Kidney (tissue), 14 donors: Measurements from ENCODE around the gene CACNG5. TPM values are rescaled to one million over a fixed set of nuclear protein-coding genes. Genes with fewer than 3 reads are reported as not detected.

Source experiments
- DNase-seq, 5 donors: peaks; one replicate each; pipeline ENCODE4 v3.0.0-alpha.2; 2013 to 2020
- FAIRE-seq: peaks from 2 replicates; lab custom pipeline; 2012; peaks lifted over from hg19 to GRCh38; lab: Jason Lieb, UNC
- H3K27ac ChIP-seq, 2 donors: one replicate each; pipeline ENCODE4 v1.7.0; 2013; ENCODE audit warnings: low read depth in 2 of 2, low read length in 2 of 2, inconsistent platforms in 1 of 2
- H3K27me3 ChIP-seq: one replicate; pipeline ENCODE4 v1.7.1; 2013; ENCODE audit warnings: low read length, inconsistent platforms; ENCODE audit not compliant: control insufficient read depth, insufficient read depth
- H3K36me3 ChIP-seq, 3 donors: one replicate each; pipeline versions ENCODE4 v1.7.0 to v1.7.1; 2013; ENCODE audit warnings: low read length in 3 of 3, control low read depth in 1 of 3, inconsistent platforms in 1 of 3; ENCODE audit not compliant: insufficient read depth in 3 of 3, control insufficient read depth in 2 of 3
- H3K4me1 ChIP-seq, 3 donors: one replicate each; pipeline versions ENCODE4 v1.7.0 to v1.7.1; 2013; ENCODE audit warnings: low read length in 3 of 3, inconsistent platforms in 1 of 3, low read depth in 1 of 3; ENCODE audit not compliant: control insufficient read depth in 2 of 3, insufficient read depth in 2 of 3
- H3K4me3 ChIP-seq, 3 donors: one replicate each; pipeline versions ENCODE4 v1.7.0 to v1.8.1; 2013; ENCODE audit warnings: low read length in 3 of 3, control low read depth in 1 of 3, inconsistent platforms in 1 of 3
- H3K9ac ChIP-seq, 3 donors: one replicate each; pipeline versions ENCODE4 v1.7.0 to v1.7.1; 2013; ENCODE audit warnings: low read length in 3 of 3, control low read depth in 1 of 3, inconsistent platforms in 1 of 3
- H3K9me3 ChIP-seq, 3 donors: one replicate each; pipeline versions ENCODE4 v1.7.0 to v1.7.1; 2013; ENCODE audit warnings: low read length in 3 of 3, control low read depth in 1 of 3, inconsistent platforms in 1 of 3; ENCODE audit not compliant: control insufficient read depth in 2 of 3, insufficient read depth in 1 of 3
- CTCF ChIP-seq: IDR thresholded peaks from 3 replicates; pipeline ENCODE4 v1.5.1; 2012; ENCODE audit warnings: mild to moderate bottlenecking, moderate library complexity, borderline replicate concordance; ENCODE audit not compliant: insufficient read depth; ENCODE audit errors: extremely low read depth
- intact Hi-C: fragments of 100-400 bp; cut with DNase I; formaldehyde crosslinking; loops from one replicate; pipeline ENCODE4 v1.11.1; 2022
- polyA plus RNA-seq: library from polyadenylated mRNA; stranded (reverse); fragments of 350-450 nt; fragmentation: Illumina TruSeq; extraction: RNeasy Lipid Tissue Mini Kit (QIAGEN cat#74804); gene quantifications from one replicate; pipeline ENCODE4 v1.2.3, GENCODE V29; 2014; ENCODE audit warnings: low read depth, low replicate concordance; ENCODE audit not compliant: insufficient read depth
- total RNA-seq: library from RNA; stranded (reverse); fragmentation: NEBNext Ultra II Directional; extraction: Animal tissue kit (Norgen Biotek cat#: 25700); gene quantifications from one replicate; pipeline ENCODE4 v1.2.1, GENCODE V29; 2021
- donor health status: control.
- donor health status: control.
- donor health status: control.
- donor health status: control.
- donor health status: control.
- donor health status: DM: yes; HTN: yes; CAD: no.
- donor health status: Normal renal cell carcinoma (clear cell type).

The CACNG5 gene
- total and polyA plus RNA-seq, 2 donors from 2014 or later: not detected

GRCh38 chr17:66807182-66807581 is 27.7 kb upstream of the CACNG5 start:
- no peak for TF ChIP-seq CTCF
- no peak overlapping the region for H3K4me3 ChIP-seq
- H3K9ac ChIP-seq: no peak overlapping the region
- DNase-seq (peak in 1 of 5 donors; percentile 39), FAIRE-seq (no peak)
- H3K36me3 ChIP-seq: peaks cover 0 to 2% (median 0%) of the 10 kb centered on the region in 3 donors
- no peak overlapping the region for H3K27ac ChIP-seq
- H3K9me3 ChIP-seq: no peaks in the 10 kb centered on the region
- no peaks in the 10 kb centered on the region for H3K27me3 ChIP-seq
- intact Hi-C loops: no loop called here
- H3K4me1 ChIP-seq: peaks cover 0 to 10% (median 0%) of the 10 kb centered on the region in 3 donors

GRCh38 chr17:66809408-66809807 is 25.5 kb upstream of the CACNG5 start:
- peaks cover 0 to 14% (median 0%) of the 10 kb centered on the region in 3 donors for H3K4me1 ChIP-seq
- H3K9me3 ChIP-seq: no peaks in the 10 kb centered on the region
- DNase-seq: no peak
- no peaks in the 10 kb centered on the region for H3K27me3 ChIP-seq
- no peak overlapping the region for H3K27ac ChIP-seq
- H3K4me3 ChIP-seq: no peak overlapping the region
- no peak for FAIRE-seq
- peaks cover 0 to 2% (median 0%) of the 10 kb centered on the region in 3 donors for H3K36me3 ChIP-seq
- no peak overlapping the region for H3K9ac ChIP-seq
- no peak for TF ChIP-seq CTCF
- intact Hi-C loops: no loop called here

- H3K27ac ChIP-seq: no peak overlapping the region
- H3K36me3 ChIP-seq: no peaks in the 10 kb centered on the region
- intact Hi-C loops: no loop called here
- no peak overlapping the region for H3K9ac ChIP-seq
- H3K4me3 ChIP-seq: no peak overlapping the region
- H3K4me1 ChIP-seq: peaks cover 0 to 14% (median 0%) of the 10 kb centered on the region in 3 donors
- DNase-seq (peak in 1 of 5 donors; percentile 18), FAIRE-seq (no peak)
- no peaks in the 10 kb centered on the region for H3K27me3 ChIP-seq
- H3K9me3 ChIP-seq: no peaks in the 10 kb centered on the region
- no peak for TF ChIP-seq CTCF
Measured at GRCh38 chr17:66810951-66811682, 23.8 kb upstream of the CACNG5 start.

- FAIRE-seq (no peak), DNase-seq (peak in 1 of 5 donors; percentile 46)
- no peak for TF ChIP-seq CTCF
- Histone ChIP-seq H3K4me3 (no peak overlapping the region), H3K4me1 (peaks cover 0 to 14% (median 0%) of the 10 kb centered on the region in 3 donors), H3K27ac (no peak overlapping the region), H3K9me3 (no peaks in the 10 kb centered on the region), H3K36me3 (no peaks in the 10 kb centered on the region), H3K27me3 (no peaks in the 10 kb centered on the region), H3K9ac (no peak overlapping the region)
- intact Hi-C loops: no loop called here
Measured at GRCh38 chr17:66811683-66812054, 23.2 kb upstream of the CACNG5 start.
